GM18951 (cell line): Measurements from ENCODE around the gene TDRD10.
"Not testable (repeated sequence)": the region's sequence is repeated elsewhere in the genome, so short reads cannot be mapped to it uniquely, and the experiment has no call there.

Experiments
- POLR2A ChIP-seq: IDR thresholded peaks from 4 replicates; pipeline ENCODE4 v1.6.1; 2011; ENCODE audit warnings: mild to moderate bottlenecking; ENCODE audit not compliant: insufficient read length, insufficient read depth; ENCODE audit errors: extremely low read depth
- in situ Hi-C: fragments of 300-500 bp; cut with MboI; formaldehyde crosslinking; loops from one replicate; pipeline ENCODE4 v1.12.0; 2022; ENCODE audit warnings: low sequenced_read_pairs, mixed read lengths, inconsistent platforms; ENCODE audit not compliant: unreplicated experiment

Gene TDRD10

GRCh38 chr1:154517661-154518060, 15.6 kb downstream of the TDRD10 start:
- no peak for TF ChIP-seq POLR2A
- in situ Hi-C loops: no loop called here

DNA sequence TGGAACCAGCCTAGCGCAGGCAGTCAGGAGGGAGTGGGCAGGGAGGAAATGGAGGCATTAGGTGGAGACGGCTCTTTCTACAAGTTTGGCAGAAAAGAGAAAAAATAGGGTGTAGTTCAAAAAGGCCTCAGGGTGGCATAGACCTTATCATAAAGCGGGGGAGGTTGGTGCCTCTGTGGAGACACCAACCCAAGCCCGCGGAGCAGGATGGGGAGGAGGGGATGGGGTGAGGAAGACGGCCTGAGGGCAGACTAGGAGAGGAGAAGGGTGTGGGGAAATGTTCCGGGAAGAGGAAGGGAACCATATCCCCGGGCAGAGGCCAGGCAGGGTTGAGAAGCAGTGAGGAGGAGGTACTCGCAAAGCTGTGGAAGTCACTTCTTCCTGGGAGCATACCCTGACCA, 17.6 kb downstream of the TDRD10 start:
- no peak for TF ChIP-seq POLR2A
- in situ Hi-C loops: no loop called here

GRCh38 chr1:154520333-154520732, 18.3 kb downstream of the TDRD10 start:
- in situ Hi-C loops: no loop called here
- no peak for TF ChIP-seq POLR2A

GRCh38 chr1:154521695-154522094, 19.7 kb downstream of the TDRD10 start:
- no peak for TF ChIP-seq POLR2A
- in situ Hi-C loops: no loop called here

DNA sequence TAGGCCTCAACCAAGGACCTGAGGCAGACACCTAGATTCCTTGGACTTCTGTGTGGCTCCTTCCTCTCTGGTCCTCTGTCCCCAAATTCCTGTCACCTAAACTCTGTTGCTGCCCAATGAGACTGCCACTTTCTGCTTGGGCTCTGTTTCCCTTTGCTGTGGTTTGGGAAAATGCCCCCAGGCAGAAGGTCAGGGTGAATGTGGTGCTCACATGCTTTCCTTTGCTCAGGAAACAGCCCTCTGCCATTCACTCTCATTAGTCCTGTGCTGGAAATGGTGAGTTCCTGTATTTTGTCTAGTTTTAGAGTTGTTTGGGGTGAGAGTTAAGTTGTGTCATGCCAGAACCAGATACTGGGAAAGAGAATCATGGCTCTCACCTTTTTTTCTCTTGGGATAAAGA, 22.9 kb downstream of the TDRD10 start:
- in situ Hi-C loops: no loop called here
- no peak for TF ChIP-seq POLR2A

DNA sequence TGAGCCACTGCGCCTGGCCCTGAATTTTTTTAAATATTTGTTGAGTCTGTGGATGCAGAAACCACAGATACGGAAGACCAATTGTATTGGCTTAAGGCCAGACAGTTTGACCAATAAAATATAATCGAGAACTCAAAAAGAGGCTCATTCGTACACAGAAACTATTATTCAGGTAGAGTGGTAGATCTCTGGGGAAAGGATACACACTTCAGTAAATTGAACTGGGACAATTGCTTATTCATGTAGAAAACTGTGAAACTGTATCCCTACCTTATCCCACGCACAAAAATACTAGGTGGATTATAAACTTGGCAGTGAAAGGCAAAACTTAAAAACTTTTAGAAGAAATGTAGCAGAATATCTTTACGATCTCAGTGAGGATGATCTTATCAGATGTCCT, 25.2 kb downstream of the TDRD10 start:
- TF ChIP-seq POLR2A: no peak
- in situ Hi-C loops: no loop called here

- in situ Hi-C loops: no loop called here
- TF ChIP-seq POLR2A: no peak
Measured at GRCh38 chr1:154529308-154529707, 27.3 kb downstream of the TDRD10 start.

GRCh38 chr1:154531950-154532349, 29.9 kb downstream of the TDRD10 start:
- in situ Hi-C loops: not testable (repeated sequence)

DNA sequence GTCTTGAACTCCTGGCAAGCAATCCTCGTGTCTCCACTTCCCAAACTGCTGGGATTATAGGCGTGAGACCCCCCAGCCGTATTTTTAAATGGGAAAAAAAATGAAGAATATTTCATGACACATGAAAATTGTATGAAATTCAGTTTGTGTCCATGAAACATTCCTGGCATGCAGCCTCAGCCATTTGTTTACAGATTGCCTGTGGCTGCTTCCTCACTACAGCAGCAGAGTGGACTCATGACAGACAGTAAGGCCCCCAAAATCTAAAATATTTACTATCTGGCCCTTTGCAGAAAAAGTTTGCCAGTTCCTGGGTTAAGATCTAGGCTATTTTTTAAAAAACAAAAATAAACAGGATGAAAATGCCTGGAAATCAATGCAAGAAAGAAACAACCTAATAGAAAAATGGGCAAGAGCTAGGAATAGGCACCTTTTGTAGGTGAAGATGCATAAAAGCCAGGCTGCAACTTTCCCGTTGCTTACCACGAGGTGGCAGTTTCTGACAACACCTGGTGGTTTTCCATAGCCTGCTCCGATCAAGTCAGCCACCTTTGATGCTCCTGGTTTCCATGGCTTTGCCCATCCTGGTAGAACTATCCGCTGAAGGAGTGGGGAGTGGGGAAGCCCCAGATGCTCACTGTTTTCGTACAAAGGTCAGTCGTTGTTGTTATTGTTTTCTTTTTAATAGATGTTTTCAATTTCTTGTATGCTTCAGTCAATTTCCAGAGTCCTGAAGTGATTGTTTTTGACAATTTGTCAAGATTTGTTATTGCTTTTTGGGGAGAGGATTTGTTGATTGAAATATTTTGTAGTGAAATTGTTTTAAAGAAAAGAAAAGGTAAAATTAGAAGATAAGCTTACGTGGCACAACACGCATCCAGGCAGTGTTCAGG, 32.2 kb downstream of the TDRD10 start:
- in situ Hi-C loops: no loop called here
- TF ChIP-seq POLR2A: no peak

GRCh38 chr1:154536570-154536969, 34.6 kb downstream of the TDRD10 start:
- TF ChIP-seq POLR2A: no peak
- in situ Hi-C loops: no loop called here

- in situ Hi-C loops: no loop called here
- no peak for TF ChIP-seq POLR2A
Measured at GRCh38 chr1:154539486-154540483, 37.8 kb downstream of the TDRD10 start.

DNA sequence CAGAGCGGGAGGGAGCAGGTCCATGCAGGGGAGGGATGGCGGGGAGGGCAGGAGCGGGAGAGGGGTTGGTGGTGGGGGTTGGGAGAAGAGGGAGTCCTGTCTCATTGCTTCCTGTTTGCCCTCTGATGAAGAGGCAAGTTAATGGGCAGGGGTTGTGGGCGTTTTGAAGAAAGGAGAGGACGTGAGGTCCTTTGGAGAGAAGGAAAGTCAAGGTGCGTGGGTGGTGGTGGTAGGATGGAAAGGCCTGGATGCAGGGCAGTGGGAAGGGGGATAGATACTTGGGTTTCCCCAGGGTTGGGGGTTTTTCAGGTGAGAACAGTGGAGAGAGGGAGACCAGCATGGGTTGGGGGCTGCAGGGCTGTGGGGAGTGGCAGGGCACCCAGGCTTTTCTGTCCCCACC, 39.2 kb downstream of the TDRD10 start:
- in situ Hi-C loops: no loop called here
- TF ChIP-seq POLR2A: no peak

- TF ChIP-seq POLR2A: no peak
Measured at GRCh38 chr1:154546264-154547063, 44.4 kb downstream of the TDRD10 start.

More at GRCh38 chr1:154546264-154547063, 44.4 kb downstream of the TDRD10 start:
- in situ Hi-C loops: no loop called here
